HCT116 (cell line): ENCODE data around the gene KRTAP9-1.

Experiments used
- POLR2AphosphoS5 ChIP-seq: IDR thresholded peaks from 2 replicates; pipeline ENCODE4 v1.6.1; 2011; ENCODE audit warnings: mild to moderate bottlenecking, low read depth, low read length, moderate library complexity
- ZNF274 ChIP-seq: fragments of 200-500 bp; sonication (Bioruptor generic); IDR thresholded peaks from 2 replicates; pipeline ENCODE4 v1.6.1; 2014; ENCODE audit warnings: mild to moderate bottlenecking, low read depth, low read length, inconsistent platforms
- TF ChIP-seq, protein P1 (sequence below), 3 experiments: fragments of 200-600 bp in 1 of 3; sonication (generic) in 1 of 3; IDR thresholded peaks in 2 of 3; conservative IDR thresholded peaks in 1 of 3; 2 replicates each; pipeline ENCODE4 v1.5.1; 2012 to 2017; ENCODE audit warnings: low read depth in 2 of 3, low read length in 2 of 3, antibody characterized with exemption in 1 of 3, borderline replicate concordance in 1 of 3, control low read depth in 1 of 3, mild to moderate bottlenecking in 1 of 3, mixed read lengths in 1 of 3, mixed run types in 1 of 3, moderate library complexity in 1 of 3; ENCODE audit not compliant: insufficient read depth in 1 of 3

DNA sequence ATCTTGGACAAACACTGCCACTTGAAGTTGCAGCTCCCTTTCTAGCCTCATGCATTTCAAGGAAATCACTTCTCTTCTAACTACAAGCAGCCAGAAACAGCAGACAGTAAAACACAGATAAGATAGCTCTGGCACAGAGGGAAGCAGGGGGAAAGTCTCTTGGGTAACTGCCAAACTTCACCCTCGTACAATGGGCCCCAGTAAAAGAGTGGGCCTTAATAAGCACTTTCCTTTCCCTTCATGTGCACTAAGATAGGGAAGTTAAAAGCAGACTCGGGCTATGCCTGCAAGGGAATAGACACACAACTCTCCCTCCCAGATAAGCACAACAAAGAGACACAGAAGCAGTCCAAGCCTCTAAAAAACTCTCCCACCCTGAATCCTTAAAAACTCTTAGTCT is 35.8 kb upstream of the KRTAP9-1 start:
- TF ChIP-seq, protein P1, sequence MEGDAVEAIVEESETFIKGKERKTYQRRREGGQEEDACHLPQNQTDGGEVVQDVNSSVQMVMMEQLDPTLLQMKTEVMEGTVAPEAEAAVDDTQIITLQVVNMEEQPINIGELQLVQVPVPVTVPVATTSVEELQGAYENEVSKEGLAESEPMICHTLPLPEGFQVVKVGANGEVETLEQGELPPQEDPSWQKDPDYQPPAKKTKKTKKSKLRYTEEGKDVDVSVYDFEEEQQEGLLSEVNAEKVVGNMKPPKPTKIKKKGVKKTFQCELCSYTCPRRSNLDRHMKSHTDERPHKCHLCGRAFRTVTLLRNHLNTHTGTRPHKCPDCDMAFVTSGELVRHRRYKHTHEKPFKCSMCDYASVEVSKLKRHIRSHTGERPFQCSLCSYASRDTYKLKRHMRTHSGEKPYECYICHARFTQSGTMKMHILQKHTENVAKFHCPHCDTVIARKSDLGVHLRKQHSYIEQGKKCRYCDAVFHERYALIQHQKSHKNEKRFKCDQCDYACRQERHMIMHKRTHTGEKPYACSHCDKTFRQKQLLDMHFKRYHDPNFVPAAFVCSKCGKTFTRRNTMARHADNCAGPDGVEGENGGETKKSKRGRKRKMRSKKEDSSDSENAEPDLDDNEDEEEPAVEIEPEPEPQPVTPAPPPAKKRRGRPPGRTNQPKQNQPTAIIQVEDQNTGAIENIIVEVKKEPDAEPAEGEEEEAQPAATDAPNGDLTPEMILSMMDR (IDR thresholded peaks at IDR 0.05 in 2 of 3, conservative IDR thresholded peaks at IDR 0.05 in 1 of 3; ENCODE audit: borderline replicate concordance in 1 of 3, insufficient read depth in 1 of 3, low read depth in 2 of 3, low read length in 2 of 3) = no peak
- TF ChIP-seq ZNF274 (no peak), POLR2AphosphoS5 (no peak)
